Measurements from ENCODE around the gene UBE2O.

DNA sequence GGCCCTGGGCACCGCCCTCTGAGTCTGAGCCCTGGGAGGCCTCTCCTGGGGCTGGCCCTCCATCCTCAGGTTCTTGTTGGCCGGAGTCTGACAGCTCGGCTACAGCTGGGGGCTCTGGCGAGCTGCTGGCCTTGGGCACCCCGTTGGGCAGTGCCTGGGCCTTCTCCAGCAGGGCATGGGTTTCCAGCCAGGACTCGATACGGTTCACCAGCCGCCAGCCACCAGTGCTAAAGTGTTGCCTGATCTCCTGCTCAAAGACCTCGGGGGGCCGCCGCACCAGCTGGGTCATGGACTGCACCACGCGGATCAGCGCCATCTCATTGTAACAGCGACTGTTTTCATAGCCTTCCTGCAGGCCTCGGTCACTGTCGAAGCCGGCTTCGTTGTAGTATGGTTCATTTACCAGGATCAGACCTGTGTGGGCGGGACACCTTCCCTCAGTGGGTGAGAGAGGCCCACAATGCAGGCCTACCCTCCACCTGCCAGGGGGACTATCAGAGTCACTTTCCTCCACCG lies 61.7 kb downstream of the UBE2O start:
- TF ChIP-seq, protein P1, sequence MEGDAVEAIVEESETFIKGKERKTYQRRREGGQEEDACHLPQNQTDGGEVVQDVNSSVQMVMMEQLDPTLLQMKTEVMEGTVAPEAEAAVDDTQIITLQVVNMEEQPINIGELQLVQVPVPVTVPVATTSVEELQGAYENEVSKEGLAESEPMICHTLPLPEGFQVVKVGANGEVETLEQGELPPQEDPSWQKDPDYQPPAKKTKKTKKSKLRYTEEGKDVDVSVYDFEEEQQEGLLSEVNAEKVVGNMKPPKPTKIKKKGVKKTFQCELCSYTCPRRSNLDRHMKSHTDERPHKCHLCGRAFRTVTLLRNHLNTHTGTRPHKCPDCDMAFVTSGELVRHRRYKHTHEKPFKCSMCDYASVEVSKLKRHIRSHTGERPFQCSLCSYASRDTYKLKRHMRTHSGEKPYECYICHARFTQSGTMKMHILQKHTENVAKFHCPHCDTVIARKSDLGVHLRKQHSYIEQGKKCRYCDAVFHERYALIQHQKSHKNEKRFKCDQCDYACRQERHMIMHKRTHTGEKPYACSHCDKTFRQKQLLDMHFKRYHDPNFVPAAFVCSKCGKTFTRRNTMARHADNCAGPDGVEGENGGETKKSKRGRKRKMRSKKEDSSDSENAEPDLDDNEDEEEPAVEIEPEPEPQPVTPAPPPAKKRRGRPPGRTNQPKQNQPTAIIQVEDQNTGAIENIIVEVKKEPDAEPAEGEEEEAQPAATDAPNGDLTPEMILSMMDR (IDR thresholded peaks at IDR 0.05): no peak
- TF ChIP-seq POLR2AphosphoS5 (IDR thresholded peaks at IDR 0.05): no peak

Measured in upper lobe of left lung (tissue), 4 donors.